Placental epithelial cell (primary cell): ENCODE data around the gene FURIN. TPM values are rescaled to one million over a fixed set of nuclear protein-coding genes. Genes with fewer than 3 reads are reported as not detected.

ENCODE experiments used
- small RNA-seq: library from RNA; depleted of rRNA; stranded (forward); fragments of <200 nt; gene quantifications from one replicate; pipeline ENCODE3, GENCODE V24; 2012
- total RNA-seq: library from RNA; depleted of rRNA; stranded (reverse); fragments of >200 nt; gene quantifications from 2 replicates; pipeline ENCODE4 v1.2.3, GENCODE V29; 2012

FURIN gene
- 43.2 and 80.0 TPM in 2 replicates for total RNA-seq

GRCh38 chr15:90868261-90868689 lies at the start of gene FURIN:
Gene FURIN (plus strand): TSS chr15:90868588. CDS start chr15:90875741, 7,153 bp downstream.

DNA sequence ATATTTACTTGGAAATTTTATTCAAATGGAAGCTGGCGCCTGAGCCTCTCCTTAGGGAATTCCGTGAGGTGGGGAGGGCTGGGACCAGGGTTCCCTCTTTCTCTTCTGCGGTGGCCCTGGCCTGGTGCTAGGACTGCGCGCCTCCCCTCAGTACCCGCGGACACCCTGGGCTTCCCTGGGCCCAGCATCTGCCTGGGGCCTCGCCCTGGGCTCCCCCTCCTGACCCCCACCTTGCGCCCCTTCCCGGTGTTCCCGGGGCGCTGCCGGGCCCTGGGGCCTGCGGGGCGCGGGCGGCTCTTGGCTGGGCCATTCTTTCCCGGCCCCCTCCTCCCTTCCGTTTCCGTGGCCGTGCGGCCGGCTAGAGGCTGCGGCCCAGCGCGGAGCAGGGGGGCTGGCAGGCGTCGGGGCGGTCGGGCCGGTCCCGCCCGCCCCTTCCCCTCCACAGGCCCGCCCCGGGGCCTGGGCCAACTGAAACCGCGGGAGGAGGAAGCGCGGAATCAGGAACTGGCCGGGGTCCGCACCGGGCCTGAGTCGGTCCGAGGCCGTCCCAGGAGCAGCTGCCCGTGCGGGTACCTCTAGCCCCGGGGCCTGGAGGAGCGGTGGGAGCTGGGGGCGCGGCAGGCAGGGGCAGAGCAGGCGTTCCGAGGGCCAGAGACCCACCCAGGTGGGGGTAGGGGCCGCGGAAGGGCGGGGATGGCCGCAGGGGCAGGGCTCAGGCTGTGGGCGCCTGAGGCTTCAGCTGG lies 15.8 kb downstream of the FURIN start, which contains the start of gene FES:
FES (plus strand) TSS at position 529 of the 743 bp plus-strand sequence. CDS start 542 bp downstream, outside the sequence.

GRCh38 chr15:90902840-90903732 lies 34.7 kb downstream of the FURIN start, which contains the start of gene MAN2A2:
Gene MAN2A2 (plus strand): TSS chr15:90903302. CDS start chr15:90904208, 906 bp downstream.

DNA sequence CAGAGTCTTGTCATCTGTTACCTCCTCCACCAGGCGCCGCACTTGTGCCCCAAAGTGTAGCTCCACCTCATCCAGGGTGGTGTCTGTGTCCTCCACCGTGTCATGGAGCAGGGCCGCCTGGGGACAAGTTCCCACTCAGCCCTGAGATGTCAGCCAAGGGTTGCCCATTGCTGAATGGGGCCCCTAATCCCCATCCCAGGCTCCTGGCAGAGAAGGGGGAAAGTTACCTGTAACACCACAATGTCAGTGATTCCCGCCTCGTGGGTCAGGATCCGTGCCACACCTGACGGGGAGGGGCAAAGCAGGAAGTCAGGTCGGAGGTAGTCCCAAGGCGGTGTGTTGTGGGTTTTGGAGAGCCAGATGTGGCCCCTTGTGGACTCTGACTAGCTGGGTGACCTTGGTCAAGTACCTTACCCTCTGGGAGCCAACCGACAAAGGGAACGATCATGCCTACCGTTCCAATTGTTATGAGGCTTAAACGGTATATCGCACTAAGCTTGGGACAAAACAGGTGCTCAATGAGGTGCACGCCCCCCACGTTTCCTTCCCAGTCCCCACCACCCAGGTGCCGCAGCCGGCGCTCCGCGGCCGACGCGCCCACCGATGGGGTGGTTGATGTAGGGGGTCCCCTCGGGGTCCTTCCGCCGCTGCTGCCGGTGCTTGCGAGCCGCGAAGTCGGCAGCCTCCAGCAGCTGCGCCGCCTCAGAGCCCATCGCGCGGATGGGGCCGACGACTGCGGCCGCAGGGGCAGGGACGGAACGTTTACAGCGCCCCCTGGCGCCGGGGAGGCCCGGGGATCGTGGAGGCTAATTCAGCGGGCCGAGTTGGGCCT lies 63.7 kb downstream of the FURIN start, which contains the start of gene HDDC3:
HDDC3 (minus strand) TSS at position 722 of the 832 bp plus-strand sequence; CDS start at position 713, 9 bp downstream.

Small RNAs within 50 kb of the gene (small RNA-seq; reads per million reads assigned to genes)
- gene RN7SL363P, result not detected

Other genes starting within 250 kb of the FURIN start
- gene BLM, start 151.2 kb upstream of the FURIN start, total RNA-seq, result 3.3 and 4.3 TPM in 2 replicates
- 19.7 and 40.8 TPM in 2 replicates for gene FES, start 15.9 kb downstream of the FURIN start, total RNA-seq
- gene MAN2A2, start 34.7 kb downstream of the FURIN start, total RNA-seq, result 12.2 and 20.8 TPM in 2 replicates
- 5.9 and 12.8 TPM in 2 replicates for gene HDDC3, start 64.0 kb downstream of the FURIN start, total RNA-seq
- gene UNC45A, start 66.7 kb downstream of the FURIN start, total RNA-seq, result 76.6 and 94.1 TPM in 2 replicates
- gene RCCD1, start 86.3 kb downstream of the FURIN start, total RNA-seq, result 10.2 and 11.3 TPM in 2 replicates
- gene PRC1, start 125.9 kb downstream of the FURIN start, total RNA-seq, result 18.5 and 37.0 TPM in 2 replicates
- 10.2 and 15.2 TPM in 2 replicates for gene VPS33B, start 154.0 kb downstream of the FURIN start, total RNA-seq
- gene SV2B, start 231.7 kb downstream of the FURIN start, total RNA-seq, result not detected in 2 replicates